Right renal pelvis (tissue), 4 donors: ENCODE measurements around the gene MMRN2. TPM values are rescaled to one million over a fixed set of nuclear protein-coding genes. Genes with fewer than 3 reads are reported as not detected.
"Not testable (repeated sequence)": the region's sequence is repeated elsewhere in the genome, so short reads cannot be mapped to it uniquely, and the experiment has no call there.

Experiments
- DNase-seq, 4 donors: peaks; one replicate each; pipeline ENCODE4 v3.0.0-alpha.2; 2013; ENCODE audit warnings: low read depth in 4 of 4, low spot score in 3 of 4, missing footprints in 1 of 4
- polyA plus RNA-seq, 4 donors: library from polyadenylated mRNA; unstranded; fragments of 120-200 nt; gene quantifications; one replicate each; pipeline ENCODE4 v1.2.1, GENCODE V29; 2013; ENCODE audit not compliant: insufficient read length in 4 of 4

The MMRN2 gene
- polyA plus RNA-seq, 4 donors, result 26.7 to 29.8 (median 26.9) TPM

DNA sequence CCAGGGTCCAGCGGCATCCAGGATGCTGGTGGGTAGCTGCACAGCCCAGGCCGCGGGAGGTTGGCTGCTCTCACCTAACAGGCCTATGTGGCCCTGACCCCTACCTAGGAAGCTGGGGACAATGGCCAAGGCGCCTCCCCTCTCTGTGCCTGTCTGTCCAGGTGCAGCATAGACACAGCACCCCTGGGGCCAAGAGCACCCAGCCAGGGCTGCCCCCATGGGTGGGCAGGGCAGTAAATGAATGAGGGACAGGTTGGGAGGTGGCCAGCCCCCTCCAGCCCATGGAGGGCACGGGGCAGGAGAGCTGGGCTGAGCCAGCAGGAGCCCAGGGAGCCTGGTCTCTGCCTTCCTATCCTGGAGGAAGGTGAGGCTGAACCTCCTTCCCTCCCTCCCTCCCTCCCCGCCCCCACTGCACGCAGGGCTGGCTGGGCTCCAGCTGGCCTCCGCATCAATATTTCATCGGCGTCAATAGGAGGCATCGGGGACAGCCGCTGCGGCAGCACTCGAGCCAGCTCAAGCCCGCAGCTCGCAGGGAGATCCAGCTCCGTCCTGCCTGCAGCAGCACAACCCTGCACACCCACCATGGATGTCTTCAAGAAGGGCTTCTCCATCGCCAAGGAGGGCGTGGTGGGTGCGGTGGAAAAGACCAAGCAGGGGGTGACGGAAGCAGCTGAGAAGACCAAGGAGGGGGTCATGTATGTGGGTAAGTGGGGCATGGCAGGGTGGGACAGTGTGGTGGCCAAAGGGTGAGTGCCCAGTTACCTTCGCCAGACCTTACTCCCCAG lies 893 bp upstream of the MMRN2 start, which contains the start of gene SNCG:
Gene SNCG (plus strand): TSS at position 484 of the 785 bp plus-strand sequence. CDS start 99 bp downstream, at position 583.
- no peak for DNase-seq

DNA sequence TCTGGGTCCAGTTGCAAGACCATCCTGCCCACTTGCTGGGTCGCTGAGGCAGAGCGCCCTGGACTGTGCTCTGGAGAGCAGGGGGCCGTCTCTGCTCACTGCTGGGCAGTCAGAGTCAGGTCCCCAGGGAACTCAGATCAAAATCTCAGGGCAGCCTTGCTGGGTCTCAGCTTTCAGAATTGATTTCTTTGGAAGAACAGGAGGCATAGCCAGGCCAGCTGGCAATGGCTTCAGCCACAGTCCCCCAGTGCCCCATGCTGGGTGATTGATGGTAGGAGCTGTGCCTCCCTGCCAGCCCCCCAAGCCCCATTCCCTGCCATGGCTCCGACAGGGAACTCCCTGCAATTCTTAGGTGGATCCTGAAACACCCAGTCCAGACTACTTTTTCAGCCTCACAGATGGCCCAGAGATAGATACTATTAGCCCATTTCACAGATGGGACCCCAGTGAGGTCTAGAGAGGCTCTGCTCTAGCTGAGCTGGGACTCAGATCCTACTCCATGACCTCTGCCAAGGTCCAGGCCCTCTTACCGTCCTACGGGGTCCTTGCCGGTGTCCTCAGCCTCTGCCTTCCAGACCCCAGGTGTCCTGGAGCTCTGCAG lies 467 bp downstream of the MMRN2 start:
- DNase-seq, result no peak

DNA sequence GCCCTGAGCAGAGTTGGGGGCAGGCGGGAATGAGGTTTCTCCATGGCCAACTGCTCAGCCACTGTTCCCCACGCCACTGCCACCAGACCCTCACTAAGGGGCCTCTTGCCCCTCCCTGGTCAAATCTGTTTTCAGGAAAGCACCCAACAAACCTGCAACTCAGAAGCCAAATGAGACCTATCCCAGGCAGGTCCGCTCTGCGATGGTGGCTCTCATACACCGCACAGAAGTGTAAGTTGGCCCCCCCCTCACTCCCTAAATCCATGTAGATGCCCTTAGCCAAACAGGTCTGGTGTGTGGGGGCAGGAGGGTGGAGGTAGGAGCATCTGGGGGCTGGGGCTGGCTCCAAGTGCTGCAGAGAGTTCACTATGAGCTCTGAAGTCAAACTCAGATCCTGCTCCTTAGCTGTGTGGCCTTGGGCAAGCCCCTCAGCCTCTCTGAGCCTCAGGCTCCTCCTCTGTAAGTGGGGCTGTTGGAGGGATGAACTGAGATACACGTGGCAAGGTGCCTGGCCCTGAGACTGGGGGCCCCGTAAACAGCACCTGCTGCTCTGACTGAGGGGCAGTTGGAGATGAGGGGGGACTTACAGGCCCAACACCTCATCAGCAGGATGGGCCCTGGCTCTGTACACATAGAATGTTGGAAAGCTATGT lies 1.1 kb downstream of the MMRN2 start:
- no peak for DNase-seq

DNA sequence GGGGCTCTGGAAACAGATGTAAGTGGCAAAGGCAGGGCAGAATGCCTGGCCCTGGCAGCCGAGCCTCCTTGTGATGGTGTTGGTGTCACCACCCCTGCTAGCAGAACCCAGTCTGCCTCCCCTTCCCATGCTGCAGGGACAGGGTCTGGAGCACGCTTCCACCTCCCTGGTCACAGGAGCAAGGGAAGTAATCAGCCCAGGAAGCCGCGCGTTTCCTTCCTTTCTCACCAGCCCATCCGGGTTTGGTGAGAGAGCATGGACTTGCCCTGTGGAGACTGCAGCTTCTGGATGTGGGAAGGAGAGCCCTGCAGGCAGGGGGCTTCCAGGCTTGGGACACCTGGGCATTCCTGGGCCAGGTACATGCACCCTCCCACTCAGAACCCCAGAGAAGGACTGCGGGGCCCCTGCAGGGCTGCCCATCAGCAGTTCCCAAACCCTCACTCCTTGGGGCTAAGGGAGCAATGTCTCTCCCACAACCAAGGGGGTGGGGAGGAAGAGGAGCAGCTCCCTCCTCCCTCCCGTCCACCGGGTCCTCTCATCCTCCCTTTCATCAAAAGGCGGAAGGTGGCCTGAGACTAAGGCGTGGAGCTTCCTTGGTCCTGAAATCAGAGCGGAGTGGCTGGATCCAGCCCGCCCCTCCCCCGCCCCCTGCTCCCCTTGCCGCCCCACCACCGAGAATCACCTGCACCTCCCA lies 1.8 kb downstream of the MMRN2 start:
- DNase-seq, result no peak

DNA sequence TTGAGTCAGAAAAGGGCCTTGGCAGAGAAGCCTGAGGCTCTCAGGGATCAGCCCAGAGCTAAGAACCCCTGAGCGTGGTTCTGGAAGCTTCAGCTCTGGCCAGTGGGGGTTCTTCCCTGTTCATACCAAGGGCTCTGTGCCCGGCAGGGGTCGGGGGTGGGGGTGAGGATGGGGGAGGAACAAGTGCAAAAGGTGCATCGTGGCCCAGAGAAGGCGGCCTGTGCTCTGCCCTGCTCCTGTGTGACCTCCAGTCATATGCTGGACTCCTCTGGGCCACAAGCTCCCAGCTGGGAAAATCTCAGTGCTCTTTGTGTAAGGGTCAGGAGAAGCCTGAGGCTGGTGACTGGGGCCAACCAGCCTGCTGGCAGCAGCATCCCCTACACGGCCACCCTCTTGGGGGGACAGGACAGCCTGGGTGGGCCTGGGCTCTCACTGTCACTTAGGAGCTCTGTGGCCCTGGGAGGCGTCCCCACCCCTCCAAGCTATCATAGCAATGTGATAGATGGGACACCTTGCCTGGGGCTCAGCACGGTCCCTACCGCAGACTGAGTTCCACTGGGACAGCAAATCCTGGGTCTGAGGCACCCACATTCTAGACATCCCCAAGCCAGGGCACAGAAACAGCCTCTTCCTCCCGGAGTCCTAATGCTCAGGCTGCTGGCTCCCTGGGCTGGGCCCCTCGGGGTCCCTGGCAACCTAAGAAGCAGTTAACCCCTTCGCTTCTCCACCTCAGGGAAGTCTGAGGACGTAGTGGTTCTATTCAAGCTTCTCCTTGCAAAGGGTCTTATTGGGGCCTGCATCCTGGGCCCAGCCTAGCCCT lies 2.5 kb downstream of the MMRN2 start:
- DNase-seq, result no peak

DNA sequence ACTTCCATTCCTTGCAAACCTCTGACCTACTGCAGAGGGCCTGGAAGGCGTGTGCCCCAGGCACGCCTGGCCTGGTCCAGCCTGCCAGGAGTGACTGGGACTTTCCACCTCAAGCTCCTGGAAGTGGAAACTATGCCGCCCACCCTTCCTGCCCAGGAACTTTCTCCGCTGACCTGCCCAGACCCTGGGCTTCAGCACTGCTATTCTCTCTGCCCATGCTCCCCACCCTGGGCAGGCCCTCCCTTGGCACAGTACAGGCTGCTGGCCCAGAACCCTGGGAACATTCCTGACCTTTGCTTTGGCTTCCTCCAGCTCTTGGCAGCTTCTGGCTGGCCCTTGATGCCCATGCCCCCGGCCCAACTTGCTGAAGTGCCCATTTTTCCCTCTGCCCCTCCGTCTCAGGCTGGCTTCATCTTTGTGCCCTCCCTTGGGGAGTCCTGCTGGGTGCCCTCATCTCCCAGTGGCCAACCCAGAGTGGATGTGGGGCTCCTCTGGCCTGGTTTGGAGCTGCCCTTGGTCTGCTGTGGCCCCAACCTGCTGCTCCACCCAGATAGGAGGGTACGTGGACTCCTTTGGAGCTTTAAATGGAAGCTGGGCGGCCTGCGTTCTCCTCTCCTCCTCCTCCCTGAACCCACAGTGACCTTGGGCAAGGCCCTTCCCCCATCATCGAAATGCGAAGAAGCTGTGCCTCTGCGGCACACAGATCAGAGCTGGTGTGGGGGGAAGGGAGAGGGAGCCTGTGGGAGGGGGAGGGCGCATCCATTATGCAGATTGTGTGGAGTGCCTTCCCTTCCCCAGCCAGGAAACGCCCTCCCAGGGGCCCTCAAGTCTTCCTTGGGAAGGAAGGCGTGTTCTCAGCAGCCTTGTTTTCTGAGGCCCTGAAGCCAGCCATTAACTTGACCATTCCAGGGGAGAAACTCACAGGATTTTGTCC lies 3.4 kb downstream of the MMRN2 start:
- peak in 1 of 4 donors; percentile 62 for DNase-seq

DNA sequence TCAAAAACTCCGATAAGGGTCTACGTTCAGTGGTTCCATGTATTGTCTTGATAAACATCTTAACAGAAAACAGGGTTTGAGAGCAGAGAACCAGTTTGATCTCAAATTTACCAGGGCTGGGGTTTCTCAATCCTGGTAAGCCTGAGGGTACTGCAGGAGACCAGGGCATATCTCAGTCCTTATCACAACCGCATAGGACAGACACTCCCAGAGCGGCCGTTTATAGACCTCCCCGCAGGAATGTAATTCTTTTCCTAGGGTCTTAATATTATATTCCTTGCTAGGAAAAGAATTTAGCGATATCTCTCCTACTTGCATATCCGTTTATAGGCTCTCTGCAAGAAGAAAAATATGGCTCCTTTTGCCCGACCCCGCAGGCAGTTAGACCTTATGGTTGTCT lies 4.7 kb downstream of the MMRN2 start:
- DNase-seq, result not testable (repeated sequence)

DNA sequence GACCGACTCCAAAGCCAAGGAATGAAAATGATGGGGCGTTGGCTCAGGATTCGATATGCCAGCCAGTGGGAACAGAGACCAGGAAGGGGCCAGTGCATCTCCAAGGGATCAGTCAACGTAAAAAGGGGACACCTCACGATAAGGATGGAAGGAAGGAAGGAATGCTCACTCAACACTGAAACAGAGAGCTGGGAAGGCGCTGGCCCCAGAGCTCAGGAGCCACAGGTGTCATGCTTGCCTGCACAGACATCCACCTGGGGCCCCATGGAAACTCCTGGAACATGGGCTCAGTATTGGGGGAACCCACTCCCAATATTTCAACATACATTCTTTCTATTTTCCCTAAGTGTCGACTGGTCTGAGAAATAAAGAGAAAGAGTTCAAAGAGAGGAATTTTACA lies 5.3 kb downstream of the MMRN2 start:
- no peak for DNase-seq

DNA sequence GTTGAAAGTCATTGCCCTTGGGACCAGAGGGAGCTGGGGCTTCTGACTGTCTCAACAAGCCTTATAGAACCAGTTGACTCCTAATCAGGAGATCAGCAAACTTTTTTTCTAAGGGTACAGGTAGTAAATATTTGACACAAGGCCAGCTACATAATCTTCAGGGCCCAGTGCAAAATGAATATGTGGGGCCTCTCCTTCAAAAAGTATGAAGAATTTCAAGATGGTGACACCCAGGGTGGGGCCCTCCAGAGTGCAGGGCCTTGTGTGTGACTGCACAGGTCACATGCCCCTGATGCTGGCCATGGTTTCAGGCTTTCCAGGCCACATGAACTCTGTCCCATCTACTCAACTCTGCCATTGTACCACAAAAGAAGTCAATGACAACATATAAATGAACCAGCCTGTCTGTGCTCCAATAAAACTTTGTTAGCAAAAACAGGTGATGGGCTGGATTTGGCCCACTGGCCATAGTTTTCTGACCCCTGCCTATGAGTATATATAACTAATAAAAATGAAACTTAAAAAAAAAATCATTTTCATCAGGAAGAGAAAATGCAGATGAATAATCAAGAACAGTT lies 6.1 kb downstream of the MMRN2 start:
- no peak for DNase-seq

DNA sequence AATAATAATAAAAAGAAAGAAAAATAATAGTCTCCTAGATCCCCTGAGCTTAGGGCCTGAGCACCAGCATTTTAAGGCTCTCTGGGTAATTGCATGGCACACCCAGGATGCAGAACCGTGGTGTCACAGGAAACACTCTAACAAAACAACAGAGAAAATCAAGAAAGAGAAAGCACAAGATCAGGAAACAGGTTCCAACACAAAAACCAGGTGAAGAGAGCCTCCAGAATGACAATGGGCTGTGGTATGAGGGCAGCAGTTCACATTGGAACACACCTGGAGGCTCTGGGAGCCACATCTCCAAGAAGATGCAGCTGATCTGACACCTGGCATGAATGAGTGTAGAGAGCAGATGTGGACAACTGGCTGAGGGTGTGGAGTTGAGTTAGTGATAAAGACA lies 7.1 kb downstream of the MMRN2 start:
- DNase-seq, result no peak

DNA sequence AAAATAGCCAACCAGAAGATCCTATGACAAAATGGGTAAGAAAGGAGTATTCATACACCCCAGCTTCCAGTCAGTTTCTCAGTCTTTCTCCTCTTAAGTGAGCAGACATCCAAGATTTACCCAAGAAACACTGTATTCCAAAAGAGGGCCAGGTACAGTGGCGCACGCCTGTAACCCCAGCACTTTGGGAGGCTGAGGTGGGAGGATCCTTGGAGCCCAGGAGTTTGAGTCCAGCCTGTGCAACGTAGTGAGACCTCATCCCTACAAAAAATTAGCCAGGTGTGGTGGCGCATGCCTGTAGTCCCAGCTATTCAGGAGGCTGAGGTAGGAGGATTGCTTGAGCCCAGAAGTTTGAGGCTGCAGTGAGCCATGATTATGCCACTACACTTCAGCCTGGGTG lies 9.6 kb downstream of the MMRN2 start:
- DNase-seq, result not testable (repeated sequence)

DNA sequence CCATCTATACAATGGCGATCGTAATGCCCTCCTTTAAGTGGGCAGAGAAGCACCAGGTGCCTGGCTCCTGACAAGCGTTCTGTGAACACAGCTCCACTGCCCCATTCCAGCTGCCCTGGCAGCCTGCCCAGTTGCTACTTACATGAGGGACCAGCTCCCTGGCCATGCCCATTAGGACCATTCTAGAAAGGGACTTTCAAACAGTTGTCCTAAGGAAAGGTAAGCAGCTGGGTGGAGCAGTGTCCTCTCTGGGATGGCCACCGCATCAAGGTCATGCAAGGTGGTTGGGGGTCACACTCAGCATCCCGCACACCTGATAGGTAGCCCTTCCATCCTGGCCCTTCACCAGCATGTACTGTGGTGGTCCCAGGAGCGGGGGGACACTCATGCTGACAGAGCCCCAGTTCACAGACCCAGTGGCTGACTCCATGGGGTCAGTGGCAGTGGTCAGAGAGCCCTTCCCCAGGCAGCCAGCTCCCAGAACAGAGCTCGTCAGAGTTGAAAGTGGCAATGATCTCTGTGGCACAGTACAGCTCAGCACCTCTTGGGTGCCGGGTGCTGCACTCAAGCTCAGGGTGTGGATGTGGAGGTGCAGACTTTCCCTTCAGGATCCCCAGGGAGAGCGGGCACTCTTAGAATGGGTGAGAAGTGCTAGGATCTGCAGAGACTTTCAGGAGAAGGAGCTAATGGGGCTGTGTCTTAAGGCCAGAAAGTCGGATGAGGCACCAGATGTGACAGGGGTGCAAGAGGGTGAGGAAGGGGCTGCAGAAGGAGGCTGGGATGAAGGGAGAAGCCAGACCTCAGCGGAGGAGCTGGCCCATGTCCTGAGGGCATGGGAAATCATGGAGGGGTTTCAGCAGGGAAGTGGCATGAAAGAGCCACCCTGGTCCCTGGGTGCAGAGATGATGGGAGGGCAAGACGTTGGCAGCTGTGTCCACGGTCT lies 10.9 kb downstream of the MMRN2 start:
- DNase-seq, result no peak

DNA sequence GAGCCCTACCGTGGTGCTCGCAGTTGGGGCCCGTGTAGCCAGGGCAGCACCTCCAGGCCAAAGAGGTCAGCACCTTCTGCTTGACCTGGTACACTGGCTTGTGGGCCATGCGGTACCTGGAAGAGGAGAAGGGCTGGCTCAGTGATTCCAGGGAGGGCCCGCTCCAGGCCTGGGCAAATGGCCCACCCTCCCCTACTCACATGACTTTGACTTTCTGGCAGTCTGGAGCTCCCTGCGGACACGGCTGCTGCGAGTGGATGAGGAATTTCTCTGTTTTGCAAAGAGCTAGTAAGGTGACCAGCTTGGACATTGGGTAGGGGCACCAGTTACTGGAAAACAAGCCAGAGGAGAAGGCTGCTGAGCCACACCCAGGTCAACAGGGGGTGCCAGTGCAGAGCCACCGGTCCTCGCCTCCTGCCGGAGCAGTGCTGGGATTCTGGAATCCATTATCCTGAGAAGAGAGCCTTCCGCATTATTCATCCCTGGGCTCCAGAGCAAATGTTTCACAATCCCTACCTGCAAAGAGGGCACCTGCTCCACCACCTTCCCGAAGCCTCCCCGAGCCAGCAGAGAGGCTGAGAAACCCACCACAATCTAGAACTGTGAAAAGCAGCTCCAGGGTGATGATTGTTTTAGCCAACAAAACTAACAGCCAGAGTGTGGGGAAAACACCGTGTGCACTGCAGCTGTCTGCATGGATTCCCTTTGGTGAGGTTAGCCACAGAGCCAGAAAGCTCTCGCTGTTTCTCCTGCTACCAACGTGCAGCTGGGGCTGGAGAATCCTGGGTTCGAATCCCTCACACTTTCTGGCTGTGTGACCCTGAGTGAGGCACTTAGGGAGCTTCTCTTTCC lies 11.8 kb downstream of the MMRN2 start:
- DNase-seq, result no peak

DNA sequence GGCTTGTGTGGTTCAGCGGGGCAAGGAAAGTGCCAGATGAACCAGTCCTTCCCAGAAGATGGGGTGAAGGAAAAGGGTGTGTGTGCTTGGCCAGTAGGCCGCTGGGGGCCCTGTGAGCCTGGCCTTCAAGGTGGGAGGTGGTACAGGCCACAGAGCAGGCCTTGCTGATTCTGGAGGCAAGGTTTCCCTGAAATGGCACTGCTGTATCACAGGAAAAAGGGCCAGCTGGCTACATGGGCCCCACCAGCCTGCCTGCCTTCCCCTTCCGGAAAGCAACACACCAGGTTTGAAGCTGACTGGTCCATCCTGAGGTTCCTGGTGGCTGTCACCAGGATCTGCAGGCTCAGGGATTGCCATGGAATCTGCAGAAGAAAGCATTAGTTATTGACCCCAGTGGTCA lies 12.5 kb downstream of the MMRN2 start:
- DNase-seq, result no peak

DNA sequence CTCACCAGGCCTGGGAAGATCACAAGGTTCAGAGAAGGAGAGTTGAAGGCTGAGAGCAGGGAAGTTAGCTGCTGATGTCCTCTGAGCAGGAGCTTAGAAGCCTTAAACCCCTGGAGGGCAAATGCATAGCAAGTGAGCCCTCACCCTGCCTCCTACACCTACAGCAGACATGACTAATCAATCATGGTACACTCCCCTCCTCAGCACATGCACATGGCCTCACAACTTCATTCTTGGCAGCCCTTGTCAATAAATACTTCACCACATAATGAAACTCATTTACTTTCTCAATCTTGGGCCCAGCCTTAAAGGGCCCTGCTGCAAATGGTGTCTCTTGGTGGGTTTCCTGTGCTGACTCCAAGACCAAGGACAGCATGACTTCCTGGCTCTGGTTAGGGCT lies 12.9 kb downstream of the MMRN2 start:
- no peak for DNase-seq

DNA sequence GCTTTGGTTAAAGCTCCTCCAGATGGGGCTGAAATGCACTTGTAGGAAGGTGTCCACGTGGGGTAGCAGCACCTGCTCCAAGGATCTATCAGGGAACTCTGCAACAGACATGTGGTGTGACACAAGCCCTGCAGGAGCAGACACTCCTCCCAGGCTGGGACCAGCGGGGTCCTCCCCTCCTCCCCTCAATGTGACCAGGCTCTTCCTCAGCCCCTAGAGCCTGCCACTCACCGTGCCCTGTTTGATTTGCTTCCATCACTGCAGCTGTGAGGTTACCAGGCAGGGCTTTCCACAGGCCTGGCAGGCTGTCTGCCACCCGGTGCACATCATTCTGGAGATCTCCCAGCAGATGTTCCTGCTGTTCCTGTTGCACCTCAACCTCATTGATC lies 13.4 kb downstream of the MMRN2 start:
- no peak for DNase-seq
